GM18505 (cell line): ENCODE data around the gene FOXG1.
A peak's percentile ranks its signal among the peaks of the same experiment; 100 is the strongest.

Source experiments
- ATAC-seq: cut with Tn5 transposase; IDR thresholded peaks from one replicate; pipeline ENCODE4 v1.9.1; 2021; ENCODE audit not compliant: unreplicated experiment
- POLR2A ChIP-seq: IDR thresholded peaks from 4 replicates; pipeline ENCODE4 v1.6.1; 2011; ENCODE audit warnings: borderline replicate concordance; ENCODE audit not compliant: insufficient read depth, insufficient read length; ENCODE audit errors: extremely low read depth

FOXG1 gene

DNA sequence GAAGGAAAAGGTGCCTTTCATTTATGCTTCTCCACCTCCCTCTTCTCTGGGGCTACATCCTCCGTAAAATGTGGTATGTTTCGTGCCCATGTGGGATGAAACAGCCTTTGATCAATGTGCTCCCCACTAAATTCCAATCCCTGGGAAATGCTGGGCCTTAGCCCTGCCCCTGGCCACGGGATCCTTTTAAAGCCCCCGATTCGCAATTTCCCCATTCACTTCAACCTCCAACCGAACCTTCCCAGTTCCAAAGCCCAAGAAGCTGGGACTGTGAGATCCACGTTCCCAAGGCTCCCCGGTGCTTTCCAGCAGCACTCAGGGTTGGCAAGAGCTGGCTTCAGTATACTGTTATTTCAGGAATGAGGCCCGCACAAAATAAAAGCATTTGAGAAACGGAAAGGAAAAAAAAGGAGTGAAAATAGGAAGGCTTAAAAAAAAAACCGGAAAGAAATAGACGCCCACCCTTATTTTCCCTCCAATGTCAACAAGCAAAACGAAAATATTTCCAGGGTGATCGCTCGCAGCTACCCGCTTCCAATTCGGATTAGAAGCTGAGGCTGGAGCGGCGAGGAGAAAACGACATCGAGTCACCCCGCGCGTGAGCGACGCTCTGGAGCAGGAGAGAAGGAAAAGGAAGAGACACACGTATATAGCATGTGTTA lies 1.3 kb upstream of the FOXG1 start:
- ATAC-seq: no peak
- TF ChIP-seq POLR2A: no peak

DNA sequence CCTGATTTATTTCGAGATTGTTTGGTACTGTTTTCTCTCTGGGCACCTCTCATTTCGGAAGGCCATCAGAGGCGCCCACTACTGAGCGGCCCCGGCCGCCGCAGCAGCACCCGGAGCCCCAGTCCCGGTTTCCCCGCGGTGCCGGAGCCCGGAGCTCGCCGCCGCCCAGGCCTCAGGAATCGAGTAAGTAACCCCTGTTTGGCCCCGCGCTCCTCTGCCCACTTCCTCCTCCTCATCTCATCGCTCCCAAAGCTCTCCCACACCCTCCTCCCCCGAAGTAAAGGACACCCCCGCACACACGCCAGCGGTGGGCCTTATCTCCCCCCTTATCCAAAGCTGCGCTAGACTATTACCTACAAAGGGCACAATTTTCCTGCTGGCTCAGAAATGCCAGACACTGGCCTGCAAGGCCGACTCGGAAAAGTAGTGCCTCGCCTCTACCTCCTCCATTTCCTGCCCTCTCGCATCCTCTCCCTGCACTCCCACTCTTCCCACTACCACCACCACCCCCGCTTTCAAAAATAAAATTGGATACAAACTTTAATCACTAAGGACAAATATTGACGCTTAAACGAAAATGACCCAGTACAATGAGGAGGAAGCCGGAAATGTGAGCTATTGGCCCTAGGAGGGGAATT lies 637 bp upstream of the FOXG1 start:
- no peak for TF ChIP-seq POLR2A
- ATAC-seq: peak; percentile 20

GRCh38 chr14:28767030-28767852 lies 654 bp downstream of the FOXG1 start:
- TF ChIP-seq POLR2A: no peak

DNA sequence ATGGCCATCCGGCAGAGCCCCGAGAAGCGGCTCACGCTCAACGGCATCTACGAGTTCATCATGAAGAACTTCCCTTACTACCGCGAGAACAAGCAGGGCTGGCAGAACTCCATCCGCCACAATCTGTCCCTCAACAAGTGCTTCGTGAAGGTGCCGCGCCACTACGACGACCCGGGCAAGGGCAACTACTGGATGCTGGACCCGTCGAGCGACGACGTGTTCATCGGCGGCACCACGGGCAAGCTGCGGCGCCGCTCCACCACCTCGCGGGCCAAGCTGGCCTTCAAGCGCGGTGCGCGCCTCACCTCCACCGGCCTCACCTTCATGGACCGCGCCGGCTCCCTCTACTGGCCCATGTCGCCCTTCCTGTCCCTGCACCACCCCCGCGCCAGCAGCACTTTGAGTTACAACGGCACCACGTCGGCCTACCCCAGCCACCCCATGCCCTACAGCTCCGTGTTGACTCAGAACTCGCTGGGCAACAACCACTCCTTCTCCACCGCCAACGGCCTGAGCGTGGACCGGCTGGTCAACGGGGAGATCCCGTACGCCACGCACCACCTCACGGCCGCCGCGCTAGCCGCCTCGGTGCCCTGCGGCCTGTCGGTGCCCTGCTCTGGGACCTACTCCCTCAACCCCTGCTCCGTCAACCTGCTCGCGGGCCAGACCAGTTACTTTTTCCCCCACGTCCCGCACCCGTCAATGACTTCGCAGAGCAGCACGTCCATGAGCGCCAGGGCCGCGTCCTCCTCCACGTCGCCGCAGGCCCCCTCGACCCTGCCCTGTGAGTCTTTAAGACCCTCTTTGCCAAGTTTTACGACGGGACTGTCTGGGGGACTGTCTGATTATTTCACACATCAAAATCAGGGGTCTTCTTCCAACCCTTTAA lies 1.5 kb downstream of the FOXG1 start:
- no peak for TF ChIP-seq POLR2A
- no peak for ATAC-seq

More at GRCh38 chr14:28767030-28767852, 654 bp downstream of the FOXG1 start:
- ATAC-seq: no peak

GRCh38 chr14:28769276-28769880 lies 2.8 kb downstream of the FOXG1 start:
- no peak for TF ChIP-seq POLR2A

GRCh38 chr14:28770061-28770460 lies 3.5 kb downstream of the FOXG1 start:
- ATAC-seq: no peak
- no peak for TF ChIP-seq POLR2A

More at GRCh38 chr14:28769276-28769880, 2.8 kb downstream of the FOXG1 start:
- ATAC-seq: no peak

DNA sequence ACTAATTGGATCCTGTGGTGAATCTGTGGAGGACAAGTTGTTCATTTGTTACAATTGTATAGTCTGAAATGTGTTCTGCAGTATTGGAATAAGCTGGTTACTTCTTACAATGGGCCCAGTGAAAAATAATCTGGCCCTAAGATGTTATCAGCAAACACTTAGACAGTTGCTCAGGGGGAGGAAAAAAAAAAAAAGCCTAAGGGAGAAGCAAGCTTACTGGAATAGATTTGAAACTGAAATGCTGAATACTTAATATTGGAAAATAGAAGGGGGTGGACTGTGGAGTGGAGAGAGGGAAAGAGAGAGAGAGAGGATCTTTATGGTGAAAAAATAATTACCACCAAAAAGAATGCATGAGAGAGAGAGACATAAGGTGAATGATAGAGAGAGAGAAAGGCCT lies 4.0 kb downstream of the FOXG1 start:
- no peak for ATAC-seq
- TF ChIP-seq POLR2A: no peak

DNA sequence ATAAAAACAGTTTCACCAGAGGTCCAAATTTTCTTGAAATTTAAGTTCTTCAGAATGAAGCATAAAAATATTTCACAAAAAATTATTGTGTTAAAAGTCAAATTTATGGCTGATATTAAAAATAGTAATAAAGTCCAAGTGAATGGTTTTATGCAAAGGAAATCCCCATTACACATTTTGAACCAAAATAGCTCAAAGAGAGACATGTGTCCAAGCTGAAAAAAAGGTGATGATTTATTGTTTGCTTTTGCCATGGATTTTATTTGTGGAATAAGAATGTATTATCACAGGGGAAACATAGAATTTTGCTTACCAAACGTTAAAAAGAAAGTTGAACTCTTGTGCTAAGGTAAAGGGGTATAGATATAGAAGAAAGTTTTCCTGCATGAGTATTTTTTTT lies 4.6 kb downstream of the FOXG1 start:
- no peak for ATAC-seq
- TF ChIP-seq POLR2A: no peak

DNA sequence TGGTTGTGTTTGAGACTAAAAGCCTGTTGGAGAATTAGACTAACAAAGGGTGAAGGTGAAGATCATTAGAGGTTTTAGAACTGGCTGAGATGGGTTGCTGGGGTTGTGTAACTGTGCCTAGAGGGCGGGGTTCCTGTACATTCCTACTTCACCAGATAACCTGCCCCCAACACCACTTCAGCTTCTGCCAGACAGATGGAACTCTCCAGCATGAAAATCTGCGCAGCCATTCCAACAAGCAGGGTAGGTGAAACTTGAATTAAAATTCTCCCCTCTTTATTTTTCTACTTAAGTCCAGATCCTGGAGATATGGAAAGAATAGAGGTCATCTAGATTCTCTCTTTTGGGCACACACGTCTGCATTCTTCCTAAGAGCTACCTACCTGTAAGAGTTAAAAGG lies 6.0 kb downstream of the FOXG1 start:
- TF ChIP-seq POLR2A: no peak
- no peak for ATAC-seq

- no peak for TF ChIP-seq POLR2A
- no peak for ATAC-seq
Measured at GRCh38 chr14:28773176-28773575, 6.6 kb downstream of the FOXG1 start.

DNA sequence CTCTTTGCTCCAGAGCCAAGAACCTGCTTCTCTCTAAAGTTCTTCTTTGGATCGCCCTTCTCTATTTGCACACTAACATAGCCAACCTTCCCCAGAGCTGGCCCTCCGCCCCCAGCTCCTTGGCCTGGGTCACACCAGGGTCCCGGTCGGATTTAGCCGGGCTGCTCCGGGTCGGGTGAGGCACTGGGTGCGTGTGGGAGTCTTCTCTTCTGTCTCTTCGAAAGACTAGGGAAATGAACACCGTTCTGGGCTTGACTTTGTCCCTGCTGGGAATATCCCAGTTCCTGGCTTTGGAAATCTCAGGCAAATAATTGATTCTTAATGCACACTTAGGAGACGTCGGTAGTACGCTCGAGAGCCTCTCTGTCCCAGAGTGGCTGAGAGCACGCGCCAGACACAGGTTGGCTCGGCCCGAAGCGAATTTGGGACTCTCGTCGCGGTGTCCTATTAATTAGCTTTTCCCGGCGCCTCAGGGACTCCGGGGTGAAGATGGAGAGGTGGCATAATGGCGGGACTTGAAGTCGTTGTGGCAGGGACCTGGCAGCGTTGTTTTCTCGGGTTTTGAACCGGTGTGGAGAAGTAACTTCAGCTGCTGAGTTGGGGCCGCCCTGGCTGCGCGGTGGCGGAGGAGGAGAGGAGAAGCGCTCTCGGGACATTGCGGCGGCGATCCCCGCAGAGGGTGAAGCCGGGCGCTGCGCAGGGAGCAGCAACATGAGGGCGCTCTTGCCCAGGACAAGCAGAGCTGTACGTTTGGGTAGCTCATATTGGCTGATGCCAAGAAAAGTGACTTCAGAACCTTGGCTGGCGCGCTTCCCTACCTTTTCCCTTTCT lies 7.5 kb downstream of the FOXG1 start:
- TF ChIP-seq POLR2A: no peak
- no peak for ATAC-seq
